Measurements from ENCODE around the gene TPRG1. TPM values are rescaled to one million over a fixed set of nuclear protein-coding genes. Genes with fewer than 3 reads are reported as not detected.

Gene TPRG1
- total and polyA plus RNA-seq, 2 of the 8 experiments (the other 6 are each of a cell fraction or from before 2014, with no cell fraction given): 0.37 to 0.47 TPM

GRCh38 chr3:189340680-189341460 is 169.1 kb downstream of the TPRG1 start (continued):
- TF ChIP-seq EP300 (IDR thresholded peaks at IDR 0.05; ENCODE audit: borderline replicate concordance in 1 of 2, low read depth in 2 of 2, low read length in 2 of 2): no peak
- TF ChIP-seq NRF1 (IDR thresholded peaks at IDR 0.05; ENCODE audit: low read depth, low read length): no peak
- TF ChIP-seq E2F6 (IDR thresholded peaks at IDR 0.05): no peak
- no peak for TF ChIP-seq BACH1 (IDR thresholded peaks at IDR 0.05; ENCODE audit: low read length)
- no peak for TF ChIP-seq SRF (IDR thresholded peaks at IDR 0.05; ENCODE audit: low read depth, low read length)
- peak; percentile 35 to 76 (median 53); a peak in 3 of 4 replicates for TF ChIP-seq CTCF (IDR thresholded peaks at IDR 0.05; ENCODE audit: control extremely low read depth in 1 of 3, insufficient read depth in 1 of 3, low read depth in 1 of 3, low read length in 3 of 3)
- no peak for TF ChIP-seq MAFK (IDR thresholded peaks at IDR 0.05; ENCODE audit: low read depth, low read length)
- TF ChIP-seq GTF2F1 (IDR thresholded peaks at IDR 0.05; ENCODE audit: borderline replicate concordance, low read depth, low read length): no peak
- TF ChIP-seq ZNF274 (IDR thresholded peaks at IDR 0.05; ENCODE audit: borderline replicate concordance, extremely low read depth, low read length): no peak

Measured in H1 (cell line).